ENCODE results near the gene ALK. TPM values are rescaled to one million over a fixed set of nuclear protein-coding genes. Genes with fewer than 3 reads are reported as not detected.

The ALK gene
- total RNA-seq, 1 experiment from 2014 or later = 0.26 TPM

DNA sequence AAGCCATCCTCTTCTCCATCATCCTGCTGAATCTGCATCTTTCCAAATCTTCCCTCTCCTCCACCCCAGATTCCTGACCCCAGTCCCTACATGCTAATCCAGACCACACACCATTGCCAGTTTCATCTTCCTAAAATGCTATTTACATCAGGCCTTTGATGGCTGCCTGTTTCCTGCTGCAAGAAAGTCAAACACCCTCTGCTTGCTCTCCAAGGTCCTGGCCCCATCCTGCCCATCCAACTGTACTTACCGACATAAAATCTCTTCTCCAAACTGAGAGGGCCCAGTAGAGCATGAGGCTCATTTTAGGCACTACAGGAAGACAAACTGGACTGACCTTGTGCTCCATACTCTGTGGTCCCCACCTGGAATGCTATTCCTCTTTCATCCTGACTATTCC lies 19.0 kb downstream of the ALK start:
- DNase-seq (ENCODE audit: low spot score) = no peak

GRCh38 chr2:29900971-29901633 lies 20.3 kb downstream of the ALK start:
- no peak for DNase-seq (ENCODE audit: low spot score)

DNA sequence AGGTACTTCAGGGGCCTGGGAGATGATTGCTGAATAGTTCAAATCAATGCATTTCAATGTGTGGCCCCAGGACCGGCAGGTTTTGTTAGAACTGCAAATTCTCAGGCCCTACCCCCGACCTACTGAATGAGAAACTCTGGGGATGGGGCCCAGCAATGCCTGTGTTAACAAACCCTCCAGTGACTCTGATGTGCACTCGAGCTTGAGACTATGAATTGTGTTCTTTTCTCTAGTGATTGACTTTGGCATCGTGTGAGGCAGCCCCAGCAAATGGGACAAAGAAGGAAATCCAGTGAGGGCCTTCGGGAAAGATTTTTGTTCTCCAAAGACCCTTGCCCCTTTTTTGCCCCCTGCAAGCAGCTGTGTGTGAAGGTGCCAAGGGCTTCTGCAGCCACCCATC lies 22.4 kb downstream of the ALK start:
- no peak for DNase-seq (ENCODE audit: low spot score)

DNA sequence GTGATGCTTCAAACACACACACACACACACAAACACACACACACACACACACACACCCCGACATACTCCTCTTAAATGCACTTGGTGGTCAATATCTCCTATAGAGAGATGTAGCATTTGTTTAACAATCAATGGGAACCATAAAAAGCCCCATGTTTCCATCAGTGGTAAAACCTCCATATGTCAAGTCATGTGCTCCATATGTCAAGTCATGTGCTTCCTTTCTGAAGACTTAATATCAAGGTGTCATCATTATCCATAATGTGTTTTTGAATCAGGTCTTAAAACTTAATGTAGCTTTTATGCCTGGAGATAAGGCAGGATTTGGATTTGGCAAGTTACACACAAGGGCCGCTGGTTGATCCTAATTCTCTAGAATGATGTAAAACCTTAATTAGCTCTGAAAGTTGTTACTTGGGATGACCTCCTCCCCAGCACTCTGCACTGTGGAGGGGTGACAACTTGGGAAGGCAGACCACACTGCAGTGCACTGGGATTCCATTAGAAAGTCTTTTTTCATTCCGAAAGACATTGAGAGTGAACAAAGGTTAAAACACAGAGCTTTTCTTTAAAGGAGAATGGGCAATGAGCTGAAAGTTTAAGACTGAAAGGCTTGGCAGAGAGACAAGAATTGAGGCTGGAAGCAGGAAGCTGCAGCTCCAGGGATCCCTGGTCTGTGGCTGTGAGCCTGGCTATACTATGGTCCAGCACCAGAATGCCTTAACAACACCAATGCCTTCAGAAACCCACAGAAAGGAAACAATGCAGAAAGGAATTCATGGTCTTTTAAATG lies 26.4 kb downstream of the ALK start:
- DNase-seq (ENCODE audit: low spot score) = no peak

DNA sequence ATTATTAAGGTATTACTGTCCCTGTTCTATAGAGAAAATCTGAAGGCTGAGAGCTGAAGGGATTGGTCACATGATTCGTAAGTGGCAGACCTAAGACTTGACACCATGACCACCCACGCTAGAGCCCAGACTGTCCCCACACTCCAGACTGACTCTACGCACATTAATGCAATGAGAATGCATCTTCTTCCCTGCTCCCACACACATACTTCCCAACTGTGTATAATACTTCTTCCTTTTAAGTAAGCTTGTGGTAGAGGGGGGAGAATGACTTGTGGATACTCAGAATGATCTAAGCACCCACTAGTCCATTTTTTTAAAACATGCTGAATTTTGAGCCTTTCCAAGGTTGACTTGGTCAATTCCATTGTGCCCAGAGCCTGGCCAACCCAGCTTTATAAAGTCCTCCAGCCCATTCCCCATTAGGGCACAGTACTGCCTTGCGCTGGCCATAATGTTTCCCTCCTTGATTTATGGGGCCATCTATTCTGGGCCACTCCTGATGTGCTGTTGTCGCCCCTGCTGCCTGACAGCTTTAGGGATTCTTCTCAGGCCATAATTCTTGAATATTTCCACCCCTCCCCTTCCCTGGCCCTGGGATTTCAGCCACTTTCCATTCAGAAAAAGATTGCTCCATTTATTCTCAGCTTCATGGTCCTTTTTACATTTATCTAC lies 28.7 kb downstream of the ALK start:
- DNase-seq (ENCODE audit: low spot score) = no peak

GRCh38 chr2:29881089-29881730 lies 40.2 kb downstream of the ALK start:
- no peak for DNase-seq (ENCODE audit: low spot score)

GRCh38 chr2:29880084-29880483 lies 41.3 kb downstream of the ALK start:
- no peak for DNase-seq (ENCODE audit: low spot score)

GRCh38 chr2:29879456-29879855 lies 41.9 kb downstream of the ALK start:
- no peak for DNase-seq (ENCODE audit: low spot score)

GRCh38 chr2:29878898-29879297 lies 42.5 kb downstream of the ALK start:
- peak; percentile 9 for DNase-seq (ENCODE audit: low spot score)

DNA sequence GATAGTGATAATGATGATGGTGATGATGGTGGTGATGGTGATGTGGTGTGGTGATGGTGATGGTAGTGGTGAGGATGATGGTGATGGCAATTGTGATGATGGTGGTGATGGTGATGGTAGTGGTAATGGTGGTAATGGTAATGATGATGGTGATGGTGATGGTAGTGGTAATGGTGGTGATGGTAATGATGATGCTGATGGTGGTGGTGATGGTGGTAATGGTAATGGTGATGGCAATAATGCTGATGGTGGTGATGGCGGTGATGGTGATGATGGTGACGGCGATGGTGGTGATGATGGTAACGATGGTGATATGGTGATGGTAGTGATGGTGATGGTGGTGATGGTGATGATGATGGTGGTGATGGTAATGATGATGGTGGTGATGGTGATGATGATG lies 45.0 kb downstream of the ALK start:
- no peak for DNase-seq (ENCODE audit: low spot score)

DNA sequence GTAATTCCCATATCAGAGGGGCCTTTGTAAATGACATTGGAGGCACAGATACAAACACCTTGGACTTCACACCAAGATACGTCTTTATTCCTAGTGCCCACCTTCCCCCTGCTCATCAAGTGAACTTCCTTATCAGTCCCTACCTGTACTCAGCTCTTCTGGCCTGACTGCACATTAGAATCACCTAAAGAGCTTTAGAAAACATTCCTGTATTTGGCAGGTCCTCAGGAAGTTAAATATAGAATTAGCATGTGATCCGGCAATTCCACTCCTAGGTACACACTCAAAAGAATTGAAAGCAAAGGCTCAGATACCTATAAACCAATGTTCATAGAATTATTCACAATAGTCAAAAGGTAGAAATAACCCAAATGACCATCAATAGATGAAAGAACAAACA lies 46.6 kb downstream of the ALK start:
- no peak for DNase-seq (ENCODE audit: low spot score)

DNA sequence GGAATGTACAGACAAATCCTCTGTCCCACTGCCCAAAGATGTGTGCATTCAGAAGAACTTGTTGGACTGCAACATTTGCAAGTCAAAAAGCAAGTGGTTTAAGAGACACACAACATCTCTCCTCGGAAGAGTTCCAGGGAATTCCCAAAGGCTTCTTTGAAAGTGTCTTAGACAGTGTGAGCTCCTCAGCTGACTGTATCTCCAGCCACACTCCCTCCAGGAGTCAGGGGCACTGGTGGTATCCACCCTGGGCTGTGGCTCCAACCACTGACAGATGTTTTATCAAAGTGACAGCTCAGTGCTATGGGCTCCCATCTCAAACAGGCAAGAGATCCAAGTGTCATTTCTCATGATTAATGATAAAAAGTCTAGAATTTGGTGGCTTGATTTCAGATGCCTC lies 48.5 kb downstream of the ALK start:
- DNase-seq (ENCODE audit: low spot score) = no peak

GRCh38 chr2:29871541-29871940 lies 49.8 kb downstream of the ALK start:
- DNase-seq (ENCODE audit: low spot score) = peak; percentile 35

- no peak for DNase-seq (ENCODE audit: low spot score)
These were observed 55.9 kb downstream of the ALK start for GRCh38 chr2:29865512-29865911.

GRCh38 chr2:29864988-29865387 lies 56.4 kb downstream of the ALK start:
- no peak for DNase-seq (ENCODE audit: low spot score)

GRCh38 chr2:29855924-29856639 lies 65.3 kb downstream of the ALK start:
- no peak for DNase-seq (ENCODE audit: low spot score)

DNA sequence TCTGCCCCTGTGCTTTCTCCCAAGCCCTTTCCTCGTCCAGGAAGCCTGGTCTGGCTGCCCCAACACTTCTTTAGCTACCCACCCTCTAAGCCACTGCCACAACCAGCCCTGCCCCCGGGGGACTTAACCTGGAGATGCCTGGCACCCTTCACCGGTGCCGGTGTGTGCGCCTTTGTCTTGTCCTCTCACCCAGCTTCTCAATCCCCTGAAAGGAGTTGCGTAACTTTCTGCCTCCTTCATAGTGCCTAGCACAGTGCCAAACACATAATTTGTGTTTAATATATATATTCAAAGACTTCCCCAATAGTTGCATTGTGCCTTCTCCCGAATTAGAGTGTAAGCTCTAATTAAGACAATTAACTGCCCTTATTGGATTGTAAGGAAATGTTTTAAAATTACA lies 70.6 kb downstream of the ALK start:
- DNase-seq (ENCODE audit: low spot score) = no peak

- no peak for DNase-seq (ENCODE audit: low spot score)
These were observed 72.6 kb downstream of the ALK start for GRCh38 chr2:29848566-29849310.

DNA sequence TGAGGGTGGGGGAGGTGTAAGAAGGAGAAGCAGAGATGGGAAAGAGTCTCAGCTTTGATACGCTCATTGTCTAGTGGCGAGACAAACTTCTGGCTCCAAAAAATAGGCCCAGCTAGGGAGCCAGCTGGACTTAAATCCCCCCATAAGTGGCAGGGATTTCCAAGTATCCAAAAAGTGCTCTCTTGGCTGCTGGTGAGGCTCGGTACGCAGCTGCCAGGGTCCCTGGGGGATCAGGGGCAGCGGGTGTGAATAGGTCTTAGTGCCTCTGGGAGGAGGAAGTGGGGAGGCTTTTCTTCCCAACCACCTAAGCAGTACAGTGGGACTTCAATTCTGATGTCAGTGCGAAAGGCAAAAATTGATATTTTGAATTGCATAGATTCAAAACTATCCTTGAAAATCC lies 73.5 kb downstream of the ALK start:
- no peak for DNase-seq (ENCODE audit: low spot score)

DNA sequence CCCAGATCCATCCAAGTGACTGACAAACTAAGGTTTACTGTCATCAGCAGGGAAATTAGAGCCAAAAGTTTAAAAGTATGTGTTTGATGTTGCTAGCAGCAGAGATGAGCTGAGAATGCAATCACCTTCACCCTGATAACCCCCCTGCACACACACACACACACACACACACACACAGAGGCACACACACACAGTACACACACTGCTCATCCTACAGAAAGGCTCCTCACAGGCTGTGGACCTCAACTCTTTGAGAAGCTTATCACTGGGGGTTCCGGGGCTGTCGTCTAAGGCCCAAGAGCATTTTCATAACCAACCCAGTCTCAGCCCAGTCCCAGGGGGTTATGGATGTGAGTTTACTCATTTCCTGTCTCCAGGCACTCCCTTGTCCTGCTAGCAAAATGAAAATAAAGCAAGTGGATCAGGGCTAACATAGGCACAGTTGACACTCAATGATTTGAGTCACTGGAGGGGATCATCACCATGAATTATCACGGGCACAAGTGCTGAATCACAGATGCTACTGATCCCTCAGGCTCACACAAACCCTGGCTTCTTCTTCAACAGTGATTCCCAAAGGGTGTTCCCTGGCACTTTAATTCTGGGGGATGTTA lies 76.6 kb downstream of the ALK start:
- peak; percentile 61 for DNase-seq (ENCODE audit: low spot score)

All from A172 (cell line).